Central memory CD8-positive, alpha-beta T cell (primary cell): ENCODE data around the gene C6orf120.

Experiments
- ATAC-seq: fragments of 150-1000 bp; cut with Tn5 transposase; replicated peaks from 2 replicates; pipeline ENCODE4 v1.10.0; 2022; ENCODE audit warnings: mild to moderate bottlenecking, moderate FRiP score, moderate number of reproducible peaks; ENCODE audit not compliant: poor library complexity, severe bottlenecking; ENCODE audit errors: extremely low read depth
- DNase-seq, 2 donors: peaks; one replicate each; pipeline ENCODE4 v3.0.0; 2021; ENCODE audit warnings: low spot score in 2 of 2
- H3K27ac Mint-ChIP-seq: one replicate; pipeline ENCODE4 v1.8.0; 2022; ENCODE audit warnings: low read depth, mild to moderate bottlenecking, moderate library complexity, mixed read lengths
- H3K27me3 Mint-ChIP-seq: one replicate; pipeline ENCODE4 v1.8.0; 2022; ENCODE audit warnings: mixed read lengths
- H3K36me3 Mint-ChIP-seq: one replicate; pipeline ENCODE4 v1.8.0; 2022; ENCODE audit warnings: mild to moderate bottlenecking, moderate library complexity, mixed read lengths; ENCODE audit not compliant: insufficient read depth
- H3K4me1 Mint-ChIP-seq: one replicate; pipeline ENCODE4 v1.8.0; 2022; ENCODE audit warnings: mixed read lengths
- H3K4me3 Mint-ChIP-seq: one replicate; pipeline ENCODE4 v1.8.0; 2022; ENCODE audit warnings: mild to moderate bottlenecking, moderate library complexity, mixed read lengths
- H3K9me3 Mint-ChIP-seq: one replicate; pipeline ENCODE4 v1.8.0; 2022; ENCODE audit warnings: mixed read lengths

C6orf120 gene

GRCh38 chr6:169722362-169723199 lies 20.7 kb downstream of the C6orf120 start:
- H3K4me1 Mint-ChIP-seq, result peaks cover 35% of the 10 kb centered on the region
- peak overlapping the region; percentile 91 for H3K27ac Mint-ChIP-seq
- H3K27me3 Mint-ChIP-seq, result no peaks in the 10 kb centered on the region
- ATAC-seq, result peak; percentile 44
- H3K4me3 Mint-ChIP-seq, result peak overlapping the region; percentile 84
- H3K36me3 Mint-ChIP-seq, result peaks cover 24% of the 10 kb centered on the region
- peak; percentile 13 to 20 for DNase-seq
- no peaks in the 10 kb centered on the region for H3K9me3 Mint-ChIP-seq

GRCh38 chr6:169723200-169723909 lies 21.4 kb downstream of the C6orf120 start:
- DNase-seq (peak; percentile 54 to 64), ATAC-seq (peak; percentile 50)
- Mint-ChIP-seq H3K27ac (peak overlapping the region; percentile 91), H3K27me3 (no peaks in the 10 kb centered on the region), H3K4me3 (peak overlapping the region; percentile 84), H3K4me1 (peaks cover 35% of the 10 kb centered on the region), H3K9me3 (no peaks in the 10 kb centered on the region), H3K36me3 (peaks cover 24% of the 10 kb centered on the region)

GRCh38 chr6:169723991-169724493 lies 22.1 kb downstream of the C6orf120 start:
- H3K36me3 Mint-ChIP-seq, result peaks cover 23% of the 10 kb centered on the region
- DNase-seq (peak in 1 of 2 donors; percentile 18), ATAC-seq (peak; percentile 13)
- H3K4me1 Mint-ChIP-seq, result peaks cover 34% of the 10 kb centered on the region
- H3K9me3 Mint-ChIP-seq, result no peaks in the 10 kb centered on the region
- no peaks in the 10 kb centered on the region for H3K27me3 Mint-ChIP-seq
- H3K27ac Mint-ChIP-seq, result no peak overlapping the region
- peak overlapping the region; percentile 54 for H3K4me3 Mint-ChIP-seq

GRCh38 chr6:169724494-169725124 lies 22.7 kb downstream of the C6orf120 start, which contains the start of gene PHF10:
PHF10 (minus strand) TSS chr6:169724500; CDS start chr6:169723931, 569 bp downstream.
- Mint-ChIP-seq H3K36me3 (peaks cover 21% of the 10 kb centered on the region), H3K4me3 (peak within 1 kb of the TSS; percentile 84), H3K27me3 (no peaks in the 10 kb centered on the region), H3K4me1 (peaks cover 28% of the 10 kb centered on the region), H3K27ac (peak within 1 kb of the TSS; percentile 91), H3K9me3 (no peaks in the 10 kb centered on the region)
- ATAC-seq (peak; percentile 37), DNase-seq (peak; percentile 24 to 33)

DNA sequence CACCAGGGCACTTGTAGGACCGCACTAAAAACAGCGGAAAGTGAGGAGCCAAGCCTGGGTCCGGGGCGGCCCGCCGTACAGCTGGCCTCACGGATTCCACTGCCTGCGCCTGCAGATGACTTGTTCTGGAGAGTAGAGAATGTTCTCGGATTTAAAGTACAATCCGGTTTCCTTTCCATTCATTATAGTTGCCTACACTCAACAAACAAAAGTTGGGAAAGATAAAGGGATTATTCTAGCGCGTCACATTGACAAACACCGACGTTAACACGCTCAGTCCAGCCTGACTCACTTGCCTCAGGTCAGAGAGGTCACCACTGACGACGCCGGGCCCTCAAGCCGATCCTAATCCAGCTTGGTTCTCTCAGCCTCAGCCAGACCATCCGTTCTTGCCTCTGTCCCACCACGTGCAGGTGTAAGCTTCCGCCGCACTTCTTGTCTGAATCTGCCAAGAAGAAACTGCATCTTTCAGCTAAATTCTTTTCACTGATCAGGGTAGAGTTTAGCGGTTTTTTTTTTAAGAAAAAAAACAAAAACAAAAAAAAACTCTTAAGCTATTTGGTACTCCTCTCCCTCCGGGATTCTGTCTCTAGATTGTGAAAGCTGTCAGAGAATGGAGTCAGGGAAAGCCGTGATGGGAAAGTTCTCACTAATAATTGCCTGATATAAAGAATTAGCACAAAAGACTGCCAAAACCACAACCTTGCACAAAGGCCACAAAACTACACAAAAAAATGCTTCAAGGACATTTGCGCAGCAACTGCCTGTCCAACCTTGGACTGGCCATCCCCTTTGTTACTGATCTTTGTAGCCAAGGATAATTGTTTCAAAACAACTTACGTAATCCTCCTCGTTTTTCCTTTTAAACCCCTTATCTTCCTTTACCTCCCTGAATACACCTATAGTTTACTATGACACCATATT lies 23.5 kb downstream of the C6orf120 start:
- Mint-ChIP-seq H3K27me3 (no peaks in the 10 kb centered on the region), H3K4me1 (peaks cover 20% of the 10 kb centered on the region), H3K36me3 (peaks cover 20% of the 10 kb centered on the region), H3K27ac (peak overlapping the region; percentile 63), H3K4me3 (peak overlapping the region; percentile 54), H3K9me3 (no peaks in the 10 kb centered on the region)
- DNase-seq, result no peak
- ATAC-seq, result peak; percentile 2

GRCh38 chr6:169726049-169726400 lies 24.1 kb downstream of the C6orf120 start:
- ATAC-seq, result no peak
- peak overlapping the region; percentile 63 for H3K27ac Mint-ChIP-seq

GRCh38 chr6:169726963-169727362 lies 25.0 kb downstream of the C6orf120 start:
- peaks cover 18% of the 10 kb centered on the region for H3K36me3 Mint-ChIP-seq
- DNase-seq, result no peak
- H3K4me3 Mint-ChIP-seq, result no peak overlapping the region
- no peak overlapping the region for H3K27ac Mint-ChIP-seq
- H3K4me1 Mint-ChIP-seq, result peaks cover 10% of the 10 kb centered on the region
- no peaks in the 10 kb centered on the region for H3K9me3 Mint-ChIP-seq
- no peak for ATAC-seq
- H3K27me3 Mint-ChIP-seq, result no peaks in the 10 kb centered on the region

More at GRCh38 chr6:169726049-169726400, 24.1 kb downstream of the C6orf120 start:
- peaks cover 20% of the 10 kb centered on the region for H3K36me3 Mint-ChIP-seq
- no peaks in the 10 kb centered on the region for H3K9me3 Mint-ChIP-seq
- H3K27me3 Mint-ChIP-seq, result no peaks in the 10 kb centered on the region
- no peak for DNase-seq
- peaks cover 15% of the 10 kb centered on the region for H3K4me1 Mint-ChIP-seq
- H3K4me3 Mint-ChIP-seq, result peak overlapping the region; percentile 54

GRCh38 chr6:169729961-169730360 lies 28.0 kb downstream of the C6orf120 start:
- Mint-ChIP-seq H3K4me1 (no peaks in the 10 kb centered on the region), H3K4me3 (no peak overlapping the region), H3K27me3 (peaks cover 9% of the 10 kb centered on the region), H3K36me3 (peaks cover 9% of the 10 kb centered on the region), H3K9me3 (no peaks in the 10 kb centered on the region), H3K27ac (no peak overlapping the region)
- ATAC-seq (no peak), DNase-seq (no peak)

DNA sequence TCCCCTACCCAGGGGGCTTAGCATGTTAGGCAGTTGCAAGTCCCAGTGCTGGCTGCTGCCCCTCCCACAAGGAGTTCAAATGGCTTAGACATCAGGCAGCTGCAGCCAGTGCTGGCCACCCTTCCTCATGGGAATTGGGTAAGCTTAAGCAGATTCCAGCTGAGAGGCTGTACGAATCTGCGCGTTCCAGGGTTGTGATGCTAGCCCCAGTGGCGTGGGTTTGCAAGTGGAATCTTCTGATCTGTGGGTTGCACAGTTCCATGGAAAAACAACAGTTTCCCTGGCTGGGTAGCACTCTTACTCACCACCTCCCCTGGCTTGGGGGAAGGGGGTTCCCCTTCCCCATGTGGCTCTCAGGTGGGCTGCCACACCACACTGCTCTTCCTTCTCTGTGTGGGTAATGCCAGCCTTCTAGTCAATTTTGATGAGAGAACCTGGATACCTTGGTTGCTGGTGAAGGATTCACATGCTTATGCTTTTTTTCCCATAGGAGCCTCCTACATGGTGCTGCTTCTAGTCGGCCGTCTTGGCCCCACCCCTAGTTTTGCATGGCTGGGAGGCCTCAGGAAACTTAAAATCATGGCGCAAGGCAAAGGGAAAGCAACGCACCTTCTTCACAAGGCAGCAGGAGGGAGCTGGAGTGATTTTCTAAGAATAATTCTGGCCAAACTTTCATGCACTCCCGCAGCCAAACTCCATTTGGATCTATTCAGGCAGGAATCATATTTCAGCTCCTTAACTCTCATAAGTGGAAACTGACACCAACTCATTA lies 36.5 kb downstream of the C6orf120 start:
- no peak overlapping the region for H3K27ac Mint-ChIP-seq

GRCh38 chr6:169738976-169739529 lies 37.1 kb downstream of the C6orf120 start:
- no peaks in the 10 kb centered on the region for H3K36me3 Mint-ChIP-seq
- ATAC-seq (no peak), DNase-seq (no peak)
- no peak overlapping the region for H3K4me3 Mint-ChIP-seq
- peaks cover 37% of the 10 kb centered on the region for H3K27me3 Mint-ChIP-seq
- H3K27ac Mint-ChIP-seq, result no peak overlapping the region
- H3K4me1 Mint-ChIP-seq, result no peaks in the 10 kb centered on the region
- H3K9me3 Mint-ChIP-seq, result no peaks in the 10 kb centered on the region

More for the DNA sequence above, 36.5 kb downstream of the C6orf120 start:
- Mint-ChIP-seq H3K4me3 (no peak overlapping the region), H3K4me1 (no peaks in the 10 kb centered on the region), H3K36me3 (no peaks in the 10 kb centered on the region), H3K27me3 (peaks cover 37% of the 10 kb centered on the region), H3K9me3 (no peaks in the 10 kb centered on the region)
- no peak for DNase-seq
- no peak for ATAC-seq

DNA sequence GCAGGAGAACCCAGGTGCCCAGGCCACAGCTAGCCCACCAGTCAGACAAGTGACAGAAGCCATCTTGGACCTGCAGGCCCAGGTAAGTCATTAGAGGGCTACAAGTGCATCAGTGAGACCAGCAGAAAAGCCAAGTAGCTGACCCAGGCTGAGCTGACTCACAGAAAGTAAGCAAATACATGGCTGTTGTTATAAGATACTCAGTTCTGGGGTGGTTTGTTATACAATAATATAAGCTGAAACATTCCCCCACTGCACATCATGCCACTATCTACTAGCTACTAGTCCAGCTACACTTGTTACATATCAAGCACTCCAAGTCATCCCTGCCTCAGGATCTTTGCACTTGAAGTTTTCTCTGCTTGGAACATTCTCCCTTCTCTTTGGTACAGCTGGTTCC lies 39.4 kb downstream of the C6orf120 start:
- Mint-ChIP-seq H3K27me3 (peaks cover 14% of the 10 kb centered on the region), H3K9me3 (no peaks in the 10 kb centered on the region), H3K36me3 (no peaks in the 10 kb centered on the region), H3K4me1 (no peaks in the 10 kb centered on the region), H3K4me3 (no peak overlapping the region), H3K27ac (no peak overlapping the region)
- DNase-seq (no peak), ATAC-seq (no peak)
